A549 (cell line): Measurements from ENCODE around the gene MS4A8. TPM values are rescaled to one million over a fixed set of nuclear protein-coding genes. Genes with fewer than 3 reads are reported as not detected.

Experiments used
- ATAC-seq, 2 experiments: fragments of 200-7000 bp in 1 of 2; fragments of >200 bp in 1 of 2; cut with Nextera tagmentation in 1 of 2; cut with Tn5 transposase in 1 of 2; 3 replicates each; pipeline versions ENCODE4 v1.8.0 to v1.9.1; 2018 to 2020; ENCODE audit warnings: mild to moderate bottlenecking in 1 of 2, moderate library complexity in 1 of 2
- CTCF ChIA-PET: fragments of 300-600 bp; sonication (Branson Sonifier 250); formaldehyde crosslinking; extraction: SDS; loops from one replicate; lab custom pipeline; 2021; ENCODE audit warnings: antibody characterized with exemption, inconsistent platforms; lab: Yijun Ruan, JAX
- POLR2A ChIA-PET: fragments of 350-600 bp; formaldehyde crosslinking; extraction: SDS; loops from one replicate; lab custom pipeline; 2021; ENCODE audit warnings: antibody characterized with exemption, inconsistent platforms; lab: Yijun Ruan, JAX
- DNase-seq, 2 experiments: peaks; one replicate each; pipeline versions ENCODE4 v3.0.0 to v3.0.0-alpha.2; 2011 to 2016; ENCODE audit warnings: low read depth in 1 of 2, low spot score in 1 of 2
- FAIRE-seq: peaks from 2 replicates; lab custom pipeline; 2011; peaks lifted over from hg19 to GRCh38; lab: Jason Lieb, UNC
- H3K27ac ChIP-seq, 2 experiments: fragments of >200 bp; sonication (Bioruptor Twin); formaldehyde crosslinking; 3 replicates each; pipeline ENCODE4 v1.5.1; 2016 to 2017
- H3K4me1 ChIP-seq: fragments of >200 bp; sonication (Bioruptor Twin); formaldehyde crosslinking; 3 replicates; pipeline ENCODE4 v1.6.1; 2016
- H3K4me2 ChIP-seq: fragments of >200 bp; sonication (Bioruptor Twin); formaldehyde crosslinking; 3 replicates; pipeline ENCODE4 v1.6.1; 2016
- H3K4me3 ChIP-seq: fragments of >200 bp; sonication (Bioruptor Twin); formaldehyde crosslinking; 3 replicates; pipeline ENCODE4 v1.5.1; 2016
- H3K9me3 ChIP-seq: fragments of >200 bp; sonication (Bioruptor Twin); formaldehyde crosslinking; 3 replicates; pipeline ENCODE4 v1.6.1; 2016
- ATOH8 ChIP-seq: fragments of 250-450 bp; sonication (Bioruptor Pico); IDR thresholded peaks from 2 replicates; pipeline ENCODE4 v1.5.0; 2020; ENCODE audit warnings: low read depth, mild to moderate bottlenecking, moderate library complexity
- BHLHE40 ChIP-seq: IDR thresholded peaks from 2 replicates; pipeline ENCODE4 v1.6.1; 2012; ENCODE audit warnings: low read depth, low read length, inconsistent platforms
- CBX8 ChIP-seq: fragments of 200-600 bp; sonication (generic); IDR thresholded peaks from 2 replicates; pipeline ENCODE4 v1.6.1; 2016
- CTCF ChIP-seq: fragments of >200 bp; sonication (Bioruptor Twin); formaldehyde crosslinking; IDR thresholded peaks from 3 replicates; pipeline ENCODE4 v1.5.1; 2016
- EHF ChIP-seq: fragments of 250-450 bp; sonication (Bioruptor Pico); IDR thresholded peaks from 2 replicates; pipeline ENCODE4 v1.5.0; 2020; ENCODE audit warnings: mild to moderate bottlenecking
- EHMT2 ChIP-seq: fragments of 200-600 bp; sonication (generic); IDR thresholded peaks from 2 replicates; pipeline ENCODE4 v1.6.1; 2016; ENCODE audit warnings: antibody characterized with exemption, low read depth, mild to moderate bottlenecking, moderate library complexity
- EP300 ChIP-seq, 2 experiments: fragments of >200 bp; sonication (Bioruptor Twin); formaldehyde crosslinking; IDR thresholded peaks; 2 replicates in 1 of 2; 3 replicates in 1 of 2; pipeline ENCODE4 v1.6.1; 2016 to 2017
- FOSB ChIP-seq: fragments of 250-450 bp; sonication (Bioruptor Pico); IDR thresholded peaks from 2 replicates; pipeline ENCODE4 v1.5.0; 2020; ENCODE audit warnings: mild to moderate bottlenecking, moderate library complexity
- FOSL2 ChIP-seq, 2 experiments: fragments of 450-650 bp in 1 of 2; fragments of >200 bp in 1 of 2; sonication (Bioruptor Twin) in 1 of 2; formaldehyde crosslinking; IDR thresholded peaks; 2 replicates each; pipeline versions ENCODE4 v1.5.0 to v1.6.1; 2016 to 2020; ENCODE audit warnings: mild to moderate bottlenecking in 1 of 2, moderate library complexity in 1 of 2
- FOXS1 ChIP-seq: fragments of 250-450 bp; sonication (Bioruptor Pico); IDR thresholded peaks from 2 replicates; pipeline ENCODE4 v1.5.0; 2020; ENCODE audit warnings: mild to moderate bottlenecking, moderate library complexity
- KDM5A ChIP-seq: fragments of 200-600 bp; sonication (generic); IDR thresholded peaks from 2 replicates; pipeline ENCODE4 v1.6.1; 2016; ENCODE audit warnings: antibody characterized with exemption, mild to moderate bottlenecking
- MAFK ChIP-seq: fragments of 450-650 bp; IDR thresholded peaks from 2 replicates; pipeline ENCODE4 v1.6.1; 2014; ENCODE audit not compliant: partially characterized antibody
- MAX ChIP-seq: IDR thresholded peaks from 2 replicates; pipeline ENCODE4 v1.6.1; 2012
- MYC ChIP-seq: IDR thresholded peaks from 2 replicates; pipeline ENCODE4 v1.6.1; 2012; ENCODE audit warnings: mild to moderate bottlenecking, inconsistent platforms, low read length, improper control_type of control experiment, borderline replicate concordance
- PBX3 ChIP-seq: IDR thresholded peaks from 2 replicates; pipeline ENCODE4 v1.6.1; 2012
- PHF8 ChIP-seq: fragments of 200-600 bp; sonication (generic); IDR thresholded peaks from 2 replicates; pipeline ENCODE4 v1.6.1; 2016; ENCODE audit warnings: low read depth, mild to moderate bottlenecking, antibody characterized with exemption, moderate library complexity, borderline replicate concordance
- RAD21 ChIP-seq, 2 experiments: fragments of >200 bp in 1 of 2; sonication (Bioruptor Twin) in 1 of 2; formaldehyde crosslinking in 1 of 2; IDR thresholded peaks in 1 of 2; conservative IDR thresholded peaks in 1 of 2; 2 replicates in 1 of 2; 3 replicates in 1 of 2; pipeline ENCODE4 v1.6.1; 2012 to 2018; ENCODE audit warnings: inconsistent platforms in 1 of 2
- RARB ChIP-seq: fragments of 250-450 bp; sonication (Bioruptor Pico); IDR thresholded peaks from 2 replicates; pipeline ENCODE4 v1.8.0; 2021; ENCODE audit warnings: mild to moderate bottlenecking, moderate library complexity
- REST ChIP-seq: fragments of 200-600 bp; sonication (generic); IDR thresholded peaks from 2 replicates; pipeline ENCODE4 v1.6.1; 2016; ENCODE audit warnings: antibody characterized with exemption, mild to moderate bottlenecking, moderate library complexity
- TFCP2L1 ChIP-seq: fragments of 250-450 bp; sonication (Bioruptor Pico); IDR thresholded peaks from 2 replicates; pipeline ENCODE4 v1.5.0; 2021; ENCODE audit warnings: mild to moderate bottlenecking
- USF2 ChIP-seq: fragments of 450-650 bp; IDR thresholded peaks from 2 replicates; pipeline ENCODE4 v1.6.1; 2014; ENCODE audit warnings: antibody characterized with exemption
- ZSCAN20 ChIP-seq: fragments of 250-450 bp; sonication (Bioruptor Pico); IDR thresholded peaks from 2 replicates; pipeline ENCODE4 v1.8.0; 2022; ENCODE audit warnings: mild to moderate bottlenecking, moderate library complexity
- WGBS: methylation state at CpG from one replicate; pipeline ENCODE4 v1.1.6; 2017; ENCODE audit errors: missing lambda C conversion rate; 5-methylcytosine and 5-hydroxymethylcytosine counted together
- polyA plus RNA-seq, 4 experiments: library from polyadenylated mRNA; depleted of rRNA in 3 of 4; stranded (reverse); fragments of >200 nt; fragmentation: RNase III in 1 of 4; extraction: RNeasy Plus Mini Kit Qiagen cat#74134 plus additional on column Dnase treatment in 1 of 4; gene quantifications; 2 replicates in 3 of 4; 3 replicates in 1 of 4; pipeline ENCODE4 v1.2.3, GENCODE V29; 2011 to 2017

Gene MS4A8
- polyA plus RNA-seq, 2 of the 4 experiments (the other 2 are of a cell fraction) = not detected

GRCh38 chr11:60691661-60692060 is 7.8 kb upstream of the MS4A8 start (continued):
- TF ChIP-seq PBX3 (no peak), FOSL2 (IDR thresholded peaks at IDR 0.05) (no peak), FOSL2 (CRISPR knock-in tag; IDR thresholded peaks at IDR 0.05) (no peak), BHLHE40 (no peak), USF2 (no peak)

- CTCF ChIA-PET = no interaction called here
- FAIRE-seq (no peak), DNase-seq (no peak), ATAC-seq (no peak)
- Histone ChIP-seq H3K4me2 (no peak overlapping the region), H3K4me1 (no peaks in the 10 kb centered on the region), H3K4me3 (no peak overlapping the region), H3K9me3 (no peaks in the 10 kb centered on the region), H3K27ac (no peak overlapping the region)
- TF ChIP-seq RARB (CRISPR knock-in tag) (no peak), EHMT2 (no peak), MAFK (no peak)
- WGBS = 26% methylated on average over 5 of the region's 5 CpGs
- POLR2A ChIA-PET = no interaction called here
Measured at GRCh38 chr11:60699936-60700335, 524 bp downstream of the MS4A8 start.

- POLR2A ChIA-PET = no interaction called here
- Histone ChIP-seq H3K4me1 (no peaks in the 10 kb centered on the region), H3K4me2 (no peak overlapping the region), H3K9me3 (no peaks in the 10 kb centered on the region), H3K27ac (no peak overlapping the region)
- DNase-seq = peak; percentile 24 to 29
- no peak for FAIRE-seq
- TF ChIP-seq PHF8 = no peak
- no peak for TF ChIP-seq ATOH8 (CRISPR knock-in tag)
- TF ChIP-seq MAX = no peak
- TF ChIP-seq REST = no peak
- no peak for TF ChIP-seq CBX8
- TF ChIP-seq EHMT2 = no peak
- no peak for TF ChIP-seq TFCP2L1 (CRISPR knock-in tag)
- no peak for TF ChIP-seq EP300 (IDR thresholded peaks at IDR 0.05)
- TF ChIP-seq ZSCAN20 (CRISPR knock-in tag) = no peak
- TF ChIP-seq CTCF = peak; percentile 23; the same call in 1 of the 3 replicates
- TF ChIP-seq EHF (CRISPR knock-in tag) = no peak
- peak; percentile 73 for TF ChIP-seq MAFK
- no peak for TF ChIP-seq FOXS1 (CRISPR knock-in tag)
- TF ChIP-seq MYC = no peak
- no peak for TF ChIP-seq KDM5A
- no peak for TF ChIP-seq RARB (CRISPR knock-in tag)
- TF ChIP-seq RAD21 (conservative IDR thresholded peaks at IDR 0.05 in 1 of 2, IDR thresholded peaks at IDR 0.05 in 1 of 2) = peak; percentile 24 to 51; a peak in 2 of 5 replicates
- no peak for TF ChIP-seq FOSB (CRISPR knock-in tag)
- TF ChIP-seq, all 56 proteins: peak for 3
- no peak overlapping the region for H3K4me3 ChIP-seq
- whole genome bisulfite sequencing = 53% methylated on average over 14 of the region's 14 CpGs
- ATAC-seq = peak; percentile 59 to 84; a peak in 4 of 6 replicates
- CTCF ChIA-PET = interaction anchor here (1.1 to 2.4 kb wide), 5 partner anchors 9 to 74 kb away, joined by 3 to 8 read pairs (median 4); partner anchors contain the start of gene MS4A15
Measured at GRCh38 chr11:60700689-60701468, 1.5 kb downstream of the MS4A8 start.
